Measurements from ENCODE around the gene PP2D1. TPM values are rescaled to one million over a fixed set of nuclear protein-coding genes. Genes with fewer than 3 reads are reported as not detected.

The PP2D1 gene
- total RNA-seq, 2 experiments from 2014 or later = not detected

DNA sequence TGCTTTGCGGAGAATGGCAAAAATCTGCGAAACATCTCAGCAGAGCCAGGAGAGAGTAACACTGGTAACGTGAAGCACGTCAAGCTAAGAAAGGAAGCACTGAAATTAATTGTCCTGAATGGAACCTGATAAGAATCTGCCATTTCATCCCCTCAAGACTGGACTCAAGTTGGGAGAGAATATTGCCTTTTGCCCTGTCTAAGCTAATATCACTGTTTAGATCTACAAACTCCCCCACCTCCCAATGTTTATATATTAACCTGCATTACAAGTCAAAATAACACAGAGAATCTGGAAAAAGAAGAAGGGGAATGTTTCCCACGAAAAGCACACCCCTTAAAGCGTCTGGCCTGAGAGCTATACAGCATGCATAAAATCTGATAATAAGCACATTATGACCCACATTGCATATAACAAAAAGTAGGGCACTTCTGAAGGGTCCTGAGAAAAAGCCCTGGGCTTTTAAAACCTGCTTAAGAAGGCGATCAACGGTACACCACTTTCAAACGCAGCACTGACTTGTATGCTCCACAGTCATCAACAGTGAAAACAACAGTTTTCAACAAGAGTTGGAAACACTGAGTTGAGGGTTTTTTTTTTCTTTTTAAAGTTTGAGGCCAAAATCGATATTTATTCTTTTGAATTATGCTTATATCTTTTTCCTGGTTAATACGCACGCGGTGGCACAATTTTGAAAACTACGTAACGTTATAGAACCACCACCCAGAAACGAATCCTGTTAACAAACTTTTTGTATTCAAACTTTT, 26.8 kb upstream of the PP2D1 start:
- intact Hi-C loops (cut with micrococcal nuclease; ENCODE audit: unreplicated experiment) = loop anchor here (1.0 to 5.0 kb wide), 2 partner anchors 147 to 692 kb away; partner anchors contain the start of gene SGO1
- ChIA-PET CTCF (ENCODE audit: unreplicated experiment) (interaction anchor here (1.2 kb wide), 1 partner anchor 12 kb away, joined by 4 read pairs; no protein-coding TSS in a partner anchor), POLR2A (interaction anchor here (0.6 to 2.2 kb wide), 8 partner anchors 12 to 291 kb away, joined by 3 to 22 read pairs (median 3); partner anchors contain the start of gene SGO1)
- TSS peak; percentile 96 for BruUV-seq (replicated peaks)
- H3K9me3 ChIP-seq (ENCODE audit: low read length) = no peaks in the 10 kb centered on the region
- peak overlapping the region; percentile 93 for H2AFZ ChIP-seq (ENCODE audit: low read length)
- H4K20me1 ChIP-seq (ENCODE audit: insufficient read depth, low read length) = peaks cover 7% of the 10 kb centered on the region; the same call in 1 of the 2 replicates
- H3K4me3 ChIP-seq (ENCODE audit: low read depth, low read length, poor library complexity, severe bottlenecking) = peak overlapping the region; percentile 94
- H3K9me2 ChIP-seq (ENCODE audit: insufficient read depth, low read length) = no peaks in the 10 kb centered on the region
- H3K4me2 ChIP-seq (ENCODE audit: low read length) = peak overlapping the region; percentile 92
- no peaks in the 10 kb centered on the region for H3K36me3 ChIP-seq (ENCODE audit: insufficient read depth, low read length)
- TF ChIP-seq, protein P1, sequence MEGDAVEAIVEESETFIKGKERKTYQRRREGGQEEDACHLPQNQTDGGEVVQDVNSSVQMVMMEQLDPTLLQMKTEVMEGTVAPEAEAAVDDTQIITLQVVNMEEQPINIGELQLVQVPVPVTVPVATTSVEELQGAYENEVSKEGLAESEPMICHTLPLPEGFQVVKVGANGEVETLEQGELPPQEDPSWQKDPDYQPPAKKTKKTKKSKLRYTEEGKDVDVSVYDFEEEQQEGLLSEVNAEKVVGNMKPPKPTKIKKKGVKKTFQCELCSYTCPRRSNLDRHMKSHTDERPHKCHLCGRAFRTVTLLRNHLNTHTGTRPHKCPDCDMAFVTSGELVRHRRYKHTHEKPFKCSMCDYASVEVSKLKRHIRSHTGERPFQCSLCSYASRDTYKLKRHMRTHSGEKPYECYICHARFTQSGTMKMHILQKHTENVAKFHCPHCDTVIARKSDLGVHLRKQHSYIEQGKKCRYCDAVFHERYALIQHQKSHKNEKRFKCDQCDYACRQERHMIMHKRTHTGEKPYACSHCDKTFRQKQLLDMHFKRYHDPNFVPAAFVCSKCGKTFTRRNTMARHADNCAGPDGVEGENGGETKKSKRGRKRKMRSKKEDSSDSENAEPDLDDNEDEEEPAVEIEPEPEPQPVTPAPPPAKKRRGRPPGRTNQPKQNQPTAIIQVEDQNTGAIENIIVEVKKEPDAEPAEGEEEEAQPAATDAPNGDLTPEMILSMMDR (conservative IDR thresholded peaks at IDR 0.05; ENCODE audit: low read length) = no peak
- no peak for TF ChIP-seq EZH2phosphoT487 (IDR thresholded peaks at IDR 0.05; ENCODE audit: borderline replicate concordance, low read depth, low read length)
- peaks cover 41% of the 10 kb centered on the region for H3K4me1 ChIP-seq (ENCODE audit: insufficient read depth, low read length, poor library complexity, severe bottlenecking)
- H3K27ac ChIP-seq (ENCODE audit: low read depth, low read length, poor library complexity, severe bottlenecking) = peak overlapping the region; percentile 93
- peak; percentile 35 for DNase-seq (ENCODE audit: low spot score)
- peaks cover 24% of the 10 kb centered on the region for H3K79me2 ChIP-seq (ENCODE audit: insufficient read depth, low read depth, low read length)

DNA sequence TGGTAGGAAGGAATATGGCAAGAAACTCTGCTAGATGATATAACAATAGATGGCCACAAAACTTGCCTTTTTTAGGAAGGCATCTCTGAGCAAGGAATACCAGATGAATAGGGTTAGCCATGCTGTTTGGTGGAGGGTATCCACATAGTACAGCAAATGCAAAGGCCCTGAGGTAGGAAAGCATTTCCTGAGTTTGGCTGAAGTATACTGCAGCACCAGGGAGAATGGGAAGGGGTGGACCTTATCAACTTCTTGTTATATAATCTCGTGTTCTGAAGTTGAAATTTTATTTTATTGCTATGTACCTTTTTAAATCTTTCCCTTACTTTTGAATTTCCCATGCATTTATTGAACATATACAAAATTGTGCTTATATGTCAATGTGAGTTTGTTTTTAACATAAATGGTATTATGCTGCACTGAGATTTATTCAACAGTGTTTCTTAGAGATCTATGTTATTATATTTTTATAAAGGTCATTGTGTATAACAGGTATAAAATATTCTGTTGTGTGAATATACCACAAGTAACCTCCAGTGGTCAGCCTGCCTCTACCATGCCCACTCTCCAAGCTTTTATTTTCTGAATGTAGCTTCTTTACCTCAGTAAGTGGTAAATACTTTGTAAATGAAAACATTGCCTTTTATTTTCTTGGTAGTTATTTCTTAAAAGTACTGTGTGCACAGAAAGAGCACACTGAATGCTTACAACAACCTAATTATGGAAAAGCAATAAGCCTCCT, 25.4 kb upstream of the PP2D1 start:
- H3K36me3 ChIP-seq (ENCODE audit: insufficient read depth, low read length) = no peaks in the 10 kb centered on the region
- peaks cover 7% of the 10 kb centered on the region; the same call in 1 of the 2 replicates for H4K20me1 ChIP-seq (ENCODE audit: insufficient read depth, low read length)
- peaks cover 30% of the 10 kb centered on the region for H3K4me1 ChIP-seq (ENCODE audit: insufficient read depth, low read length, poor library complexity, severe bottlenecking)
- H2AFZ ChIP-seq (ENCODE audit: low read length) = peak overlapping the region; percentile 93; the same call in 1 of the 2 replicates
- no peaks in the 10 kb centered on the region for H3K9me3 ChIP-seq (ENCODE audit: low read length)
- intact Hi-C loops (cut with micrococcal nuclease; ENCODE audit: unreplicated experiment) = loop anchor here (5.0 kb wide), 1 partner anchor 690 kb away; no protein-coding TSS in a partner anchor
- H3K4me2 ChIP-seq (ENCODE audit: low read length) = no peak overlapping the region
- no TSS peak for BruUV-seq (replicated peaks)
- ChIA-PET CTCF (ENCODE audit: unreplicated experiment) (no interaction called here), POLR2A (interaction anchor here (0.5 to 2.2 kb wide), 4 partner anchors 12 to 149 kb away, joined by 3 to 22 read pairs (median 4); partner anchors contain the start of gene SGO1)
- H3K9me2 ChIP-seq (ENCODE audit: insufficient read depth, low read length) = no peaks in the 10 kb centered on the region
- no peak for TF ChIP-seq EZH2phosphoT487 (IDR thresholded peaks at IDR 0.05; ENCODE audit: borderline replicate concordance, low read depth, low read length)
- TF ChIP-seq, protein P1 (conservative IDR thresholded peaks at IDR 0.05; ENCODE audit: low read length) = peak; percentile 51
- DNase-seq (ENCODE audit: low spot score) = no peak
- H3K79me2 ChIP-seq (ENCODE audit: insufficient read depth, low read depth, low read length) = peaks cover 10% of the 10 kb centered on the region; the same call in 1 of the 2 replicates
- H3K4me3 ChIP-seq (ENCODE audit: low read depth, low read length, poor library complexity, severe bottlenecking) = no peak overlapping the region
- H3K27ac ChIP-seq (ENCODE audit: low read depth, low read length, poor library complexity, severe bottlenecking) = no peak overlapping the region

Measured in OCI-LY7 (cell line).